ENCODE measurements around the gene OR13C4. TPM values are rescaled to one million over a fixed set of nuclear protein-coding genes. Genes with fewer than 3 reads are reported as not detected.
"Not testable (repeated sequence)": the region's sequence is repeated elsewhere in the genome, so short reads cannot be mapped to it uniquely, and the experiment has no call there.

Gene OR13C4
- not detected in 2 replicates for polyA plus RNA-seq (2014; cell fraction: cytosol; rRNA removed)
- not detected in 2 replicates for polyA plus RNA-seq (2014; cell fraction: nucleus; rRNA removed)

GRCh38 chr9:104527109-104527508 is at the start of gene OR13C4:
TSS of gene OR13C4 (minus strand) at chr9:104527209. CDS start at chr9:104527209, 0 bp downstream.
- no peak for DNase-seq (ENCODE audit: low spot score)

GRCh38 chr9:104575456-104575855 is 48.4 kb upstream of the OR13C4 start:
- DNase-seq (ENCODE audit: low spot score), result no peak

GRCh38 chr9:104572612-104573011 is 45.6 kb upstream of the OR13C4 start:
- DNase-seq (ENCODE audit: low spot score), result no peak

- DNase-seq (ENCODE audit: low spot score), result no peak
Measured at GRCh38 chr9:104568868-104569267, 41.9 kb upstream of the OR13C4 start, which contains the start of gene OR13C8. TSS of gene OR13C8 (plus strand) at chr9:104569168. CDS start at chr9:104569168, 0 bp downstream.

- no peak for DNase-seq (ENCODE audit: low spot score)
Measured at GRCh38 chr9:104564358-104564757, 37.3 kb upstream of the OR13C4 start.

GRCh38 chr9:104556830-104557634 is 30.0 kb upstream of the OR13C4 start:
- DNase-seq (ENCODE audit: low spot score), result no peak

GRCh38 chr9:104555521-104555920 is 28.5 kb upstream of the OR13C4 start:
- no peak for DNase-seq (ENCODE audit: low spot score)

GRCh38 chr9:104553261-104553660 is 26.3 kb upstream of the OR13C4 start:
- DNase-seq (ENCODE audit: low spot score), result no peak

- no peak for DNase-seq (ENCODE audit: low spot score)
Measured at GRCh38 chr9:104544644-104545043, 17.6 kb upstream of the OR13C4 start.

GRCh38 chr9:104539275-104539674 is 12.3 kb upstream of the OR13C4 start:
- no peak for DNase-seq (ENCODE audit: low spot score)

- no peak for DNase-seq (ENCODE audit: low spot score)
Measured at GRCh38 chr9:104536756-104537155, 9.7 kb upstream of the OR13C4 start, which contains the start of gene OR13C3. TSS of gene OR13C3 (minus strand) at chr9:104536856. CDS start at chr9:104536723, 133 bp downstream.

GRCh38 chr9:104520241-104520640 is 6.8 kb downstream of the OR13C4 start:
- DNase-seq (ENCODE audit: low spot score), result not testable (repeated sequence)

GRCh38 chr9:104514901-104515300 is 12.1 kb downstream of the OR13C4 start:
- DNase-seq (ENCODE audit: low spot score), result no peak

- no peak for DNase-seq (ENCODE audit: low spot score)
Measured at GRCh38 chr9:104506565-104506964, 20.4 kb downstream of the OR13C4 start.

- DNase-seq (ENCODE audit: low spot score), result no peak
Measured at GRCh38 chr9:104503963-104504362, 23.0 kb downstream of the OR13C4 start, which contains the start of gene OR13F1. TSS of gene OR13F1 (plus strand) at chr9:104504263. CDS start at chr9:104504263, 0 bp downstream.

GRCh38 chr9:104503440-104503839 is 23.6 kb downstream of the OR13C4 start:
- DNase-seq (ENCODE audit: low spot score), result no peak

GRCh38 chr9:104494808-104495207 is 32.2 kb downstream of the OR13C4 start:
- no peak for DNase-seq (ENCODE audit: low spot score)

GRCh38 chr9:104485014-104485413 is 42.0 kb downstream of the OR13C4 start:
- DNase-seq (ENCODE audit: low spot score), result no peak

- DNase-seq (ENCODE audit: low spot score), result no peak
Measured at GRCh38 chr9:104482921-104483570, 44.0 kb downstream of the OR13C4 start.
